CD14-positive monocyte (primary cell): Measurements from ENCODE around the gene ZNF160. TPM values are rescaled to one million over a fixed set of nuclear protein-coding genes. Genes with fewer than 3 reads are reported as not detected.

Source experiments
- DNase-seq, 3 donors: peaks; one replicate each; pipeline ENCODE4 v3.0.0-alpha.2; 2011 to 2022
- H2AFZ ChIP-seq: 2 replicates; pipeline ENCODE4 v1.6.0; 2012; ENCODE audit warnings: mild to moderate bottlenecking, low read depth, low read length, inconsistent platforms; ENCODE audit not compliant: insufficient read depth, poor library complexity, severe bottlenecking
- H3K27ac ChIP-seq, 2 donors: 1 replicate in 1 of 2; 2 replicates in 1 of 2; pipeline ENCODE4 v1.5.1; 2012 to 2013; ENCODE audit warnings: low read length in 2 of 2, control low read depth in 1 of 2, inconsistent platforms in 1 of 2, low read depth in 1 of 2, mild to moderate bottlenecking in 1 of 2
- H3K27me3 ChIP-seq, 2 donors: one replicate each; pipeline versions ENCODE4 v1.6.0 to v1.6.1; 2011 to 2013; ENCODE audit warnings: low read length in 2 of 2; ENCODE audit not compliant: control insufficient read depth in 2 of 2, insufficient read depth in 2 of 2
- H3K36me3 ChIP-seq, 2 donors: replicated peaks in 1 of 2; 1 replicate in 1 of 2; 2 replicates in 1 of 2; pipeline versions ENCODE4 v1.5.1 to v1.6.1; 2012 to 2013; ENCODE audit warnings: low read length in 2 of 2, control low read depth in 1 of 2, inconsistent platforms in 1 of 2, mild to moderate bottlenecking in 1 of 2; ENCODE audit not compliant: insufficient read depth in 2 of 2, control insufficient read depth in 1 of 2
- H3K4me1 ChIP-seq, 2 donors: 1 replicate in 1 of 2; 2 replicates in 1 of 2; pipeline versions ENCODE4 v1.5.1 to v1.6.1; 2012 to 2013; ENCODE audit warnings: low read length in 2 of 2, control low read depth in 1 of 2, inconsistent platforms in 1 of 2, mild to moderate bottlenecking in 1 of 2, moderate library complexity in 1 of 2; ENCODE audit not compliant: insufficient read depth in 2 of 2, control insufficient read depth in 1 of 2
- H3K4me2 ChIP-seq: replicated peaks from 2 replicates; pipeline ENCODE3; 2012; ENCODE audit warnings: low read length, moderate library complexity, mild to moderate bottlenecking; ENCODE audit not compliant: poor library complexity, severe bottlenecking; ENCODE audit errors: extremely low read depth
- H3K4me3 ChIP-seq, 3 experiments: fragments of 200-600 bp in 1 of 3; sonication (generic) in 1 of 3; replicated peaks in 1 of 3; 1 replicate in 2 of 3; 2 replicates in 1 of 3; pipeline ENCODE4 v1.5.1; 2011 to 2013; ENCODE audit warnings: low read length in 3 of 3, mild to moderate bottlenecking in 3 of 3, control low read depth in 2 of 3, low read depth in 2 of 3, inconsistent platforms in 1 of 3, moderate library complexity in 1 of 3
- H3K79me2 ChIP-seq: 2 replicates; pipeline ENCODE4 v1.6.0; 2012; ENCODE audit warnings: mild to moderate bottlenecking, control low read depth, inconsistent platforms, low read length, moderate library complexity; ENCODE audit not compliant: insufficient read depth
- H3K9ac ChIP-seq: 2 replicates; pipeline ENCODE4 v1.6.0; 2017; ENCODE audit warnings: low read length, mild to moderate bottlenecking; ENCODE audit not compliant: insufficient read depth, poor library complexity, severe bottlenecking
- H3K9me3 ChIP-seq, 2 donors: replicated peaks in 1 of 2; 1 replicate in 1 of 2; 2 replicates in 1 of 2; pipeline versions ENCODE4 v1.5.1 to v1.6.1; 2012 to 2013; ENCODE audit warnings: low read length in 2 of 2, control low read depth in 1 of 2; ENCODE audit not compliant: control insufficient read depth in 1 of 2, insufficient read depth in 1 of 2
- H4K20me1 ChIP-seq: 2 replicates; pipeline ENCODE4 v1.6.0; 2012; ENCODE audit warnings: mild to moderate bottlenecking, low read length, control low read depth, moderate library complexity; ENCODE audit not compliant: insufficient read depth
- H3K27ac Mint-ChIP-seq, 7 donors: one replicate each; pipeline ENCODE4 v1.8.0; 2020; ENCODE audit warnings: mild to moderate bottlenecking in 7 of 7, mixed read lengths in 7 of 7, moderate library complexity in 6 of 7, inconsistent platforms in 2 of 7
- H3K27me3 Mint-ChIP-seq, 3 donors: one replicate each; pipeline ENCODE4 v1.8.0; 2021 to 2022; ENCODE audit warnings: low read depth in 3 of 3, mild to moderate bottlenecking in 3 of 3, mixed read lengths in 3 of 3, moderate library complexity in 3 of 3, inconsistent platforms in 1 of 3
- H3K36me3 Mint-ChIP-seq, 2 donors: one replicate each; pipeline ENCODE4 v1.8.0; 2020; ENCODE audit warnings: mixed read lengths in 2 of 2, inconsistent platforms in 1 of 2, mild to moderate bottlenecking in 1 of 2
- H3K4me1 Mint-ChIP-seq: one replicate; pipeline ENCODE4 v1.8.0; 2020; ENCODE audit warnings: mild to moderate bottlenecking, mixed read lengths
- H3K4me3 Mint-ChIP-seq, 2 donors: one replicate each; pipeline ENCODE4 v1.8.0; 2020; ENCODE audit warnings: mild to moderate bottlenecking in 2 of 2, mixed read lengths in 2 of 2, moderate library complexity in 1 of 2
- H3K9me3 Mint-ChIP-seq, 7 donors: one replicate each; pipeline ENCODE4 v1.8.0; 2020 to 2022; ENCODE audit warnings: mixed read lengths in 7 of 7, mild to moderate bottlenecking in 6 of 7, moderate library complexity in 6 of 7, inconsistent platforms in 2 of 7
- CTCF ChIP-seq: fragments of 200-600 bp; IDR thresholded peaks from one replicate; pipeline ENCODE4 v1.8.0; 2022; ENCODE audit warnings: antibody characterized with exemption, mild to moderate bottlenecking
- WGBS: methylation state at CpG from one replicate; pipeline ENCODE4 v1.1.5; 2013; ENCODE audit warnings: missing lambda C conversion rate; ENCODE audit not compliant: insufficient coverage; 5-methylcytosine and 5-hydroxymethylcytosine counted together
- intact Hi-C, 2 donors: fragments of 100-400 bp; cut with micrococcal nuclease; formaldehyde crosslinking; loops; one replicate each; pipeline versions ENCODE4 v1.15.0 to v1.15.1; 2023
- polyA plus RNA-seq, 3 donors: library from polyadenylated mRNA; depleted of rRNA in 1 of 3; unstranded in 2 of 3; stranded (reverse) in 1 of 3; fragments of 300-500 nt in 2 of 3; fragments of >200 nt in 1 of 3; fragmentation: Illumina TruSeq in 2 of 3; gene quantifications; 1 replicate in 2 of 3; 2 replicates in 1 of 3; pipeline ENCODE4 v1.2.3, GENCODE V29; 2012 to 2021

The ZNF160 gene
- polyA plus RNA-seq, 3 donors, result 6.4 to 24.5 (median 7.7) TPM

DNA sequence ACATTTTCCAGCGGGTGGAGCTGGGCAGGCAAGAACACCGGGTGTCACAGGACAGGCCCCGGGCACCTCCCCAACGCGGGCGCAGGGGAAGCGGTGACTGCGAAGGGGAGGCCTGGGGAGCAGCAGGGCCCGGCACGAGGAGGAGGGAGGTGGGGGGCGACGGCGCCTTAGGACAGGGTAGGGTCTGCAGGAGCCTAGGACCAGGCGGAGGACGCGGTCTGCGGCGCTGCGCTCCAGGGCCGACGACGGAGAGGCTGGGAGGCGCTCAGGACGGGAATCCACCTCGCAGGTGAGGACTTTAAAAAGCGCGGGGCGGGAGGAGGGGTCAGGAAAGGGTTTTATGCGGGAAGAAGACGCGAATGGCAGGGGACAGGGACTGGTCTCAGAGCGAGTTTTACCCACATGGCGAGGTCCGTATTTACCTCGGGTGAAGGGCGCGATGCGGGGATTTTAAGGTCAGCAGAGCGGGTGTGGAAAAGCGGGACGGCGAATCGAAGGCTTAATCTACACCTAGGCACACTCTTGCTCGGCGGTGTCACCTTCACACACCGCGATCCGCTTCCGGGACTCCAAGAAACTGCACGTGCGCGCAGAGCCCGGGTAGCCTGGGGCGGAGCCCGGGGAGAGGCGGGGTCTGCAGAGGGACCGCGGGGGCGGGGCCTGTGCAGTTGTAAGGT is 45.2 kb downstream of the ZNF160 start:
- Histone ChIP-seq H3K4me2 (no peak overlapping the region), H3K9me3 (peaks cover 90 to 97% of the 10 kb centered on the region in 2 donors)
- peaks cover 0 to 5% of the 10 kb centered on the region in 2 donors for H3K36me3 Mint-ChIP-seq

GRCh38 chr19:53055117-53055516 is 48.1 kb downstream of the ZNF160 start:
- no peak overlapping the region for H3K4me3 Mint-ChIP-seq
- peaks cover 13 to 24% (median 20%) of the 10 kb centered on the region in 3 donors for H3K27me3 Mint-ChIP-seq
- no peak overlapping the region for H2AFZ ChIP-seq
- DNase-seq, result no peak
- no peak overlapping the region for H3K4me2 ChIP-seq
- intact Hi-C loops, result no loop called here
- H3K36me3 ChIP-seq, result no peaks in the 10 kb centered on the region
- H3K9me3 ChIP-seq, result peaks cover 87 to 95% of the 10 kb centered on the region in 2 donors
- no peaks in the 10 kb centered on the region for H3K79me2 ChIP-seq
- peaks cover 39 to 94% (median 93%) of the 10 kb centered on the region in 7 donors for H3K9me3 Mint-ChIP-seq
- peaks cover 4% of the 10 kb centered on the region for H3K4me1 Mint-ChIP-seq
- no peak for TF ChIP-seq CTCF
- H3K27ac ChIP-seq, result no peak overlapping the region
- H3K27ac Mint-ChIP-seq, result no peak overlapping the region
- H3K27me3 ChIP-seq, result peaks cover 0 to 16% of the 10 kb centered on the region in 2 donors
- no peak overlapping the region for H3K9ac ChIP-seq
- no peak overlapping the region for H3K4me3 ChIP-seq
- no peaks in the 10 kb centered on the region for H4K20me1 ChIP-seq
- H3K4me1 ChIP-seq, result no peaks in the 10 kb centered on the region
- WGBS, result 90% methylated on average over 2 of the region's 2 CpGs
- peaks cover 0 to 5% of the 10 kb centered on the region in 2 donors for H3K36me3 Mint-ChIP-seq

More for the DNA sequence above, 45.2 kb downstream of the ZNF160 start:
- peaks cover 9 to 24% (median 20%) of the 10 kb centered on the region in 3 donors for H3K27me3 Mint-ChIP-seq
- Histone ChIP-seq H4K20me1 (no peaks in the 10 kb centered on the region), H3K4me1 (no peaks in the 10 kb centered on the region), H3K79me2 (no peaks in the 10 kb centered on the region), H3K4me3 (no peak overlapping the region), H3K27ac (no peak overlapping the region), H3K36me3 (no peaks in the 10 kb centered on the region), H3K27me3 (peaks cover 0 to 16% of the 10 kb centered on the region in 2 donors), H2AFZ (no peak overlapping the region), H3K9ac (no peak overlapping the region)
- H3K9me3 Mint-ChIP-seq, result peaks cover 43 to 99% (median 96%) of the 10 kb centered on the region in 7 donors
- intact Hi-C loops, result no loop called here
- peaks cover 4% of the 10 kb centered on the region for H3K4me1 Mint-ChIP-seq
- DNase-seq, result no peak
- peak overlapping the region; percentile 12 to 71 for H3K4me3 Mint-ChIP-seq
- no peak overlapping the region for H3K27ac Mint-ChIP-seq
- TF ChIP-seq CTCF, result no peak
- 7% methylated on average over 55 of the region's 59 CpGs for WGBS
